HepG2 (cell line): ENCODE data around the gene ARHGAP15. TPM values are rescaled to one million over a fixed set of nuclear protein-coding genes. Genes with fewer than 3 reads are reported as not detected.

Experiments
- ATAC-seq: fragments of 200-7000 bp; cut with Tn5 transposase; 3 replicates; pipeline ENCODE4 v1.9.1; 2020; ENCODE audit warnings: mild to moderate bottlenecking, moderate library complexity
- BruUV-seq: library from RNA; stranded (reverse); fragments of 400-500 nt; replicated peaks from 2 replicates; lab custom pipeline; 2021; lab: Mats Ljungman, UMichigan
- CTCF ChIA-PET: fragments of 300-600 bp; formaldehyde crosslinking; extraction: SDS; loops from one replicate; lab custom pipeline; 2021; ENCODE audit warnings: low total read pairs, inconsistent platforms, low intra/inter-chr PET ratio; lab: Yijun Ruan, JAX
- POLR2A ChIA-PET: fragments of 350-600 bp; sonication (Branson Sonifier 250); formaldehyde crosslinking; loops from one replicate; lab custom pipeline; 2020; ENCODE audit warnings: antibody characterized with exemption, inconsistent platforms; lab: Yijun Ruan, JAX
- DNase-seq: peaks from one replicate; pipeline ENCODE4 v3.0.0-alpha.2; 2015; ENCODE audit warnings: low spot score
- FAIRE-seq: peaks from 3 replicates; lab custom pipeline; 2011; peaks lifted over from hg19 to GRCh38; lab: Jason Lieb, UNC
- H2AFZ ChIP-seq: one replicate; pipeline ENCODE4 v1.6.1; 2011; ENCODE audit warnings: low read length, inconsistent platforms
- H3K27ac ChIP-seq: fragments of 300-600 bp; 3 replicates; pipeline ENCODE4 v1.8.0; 2011; ENCODE audit warnings: mixed run types, mild to moderate bottlenecking, mixed read lengths, low read length, inconsistent platforms; ENCODE audit not compliant: insufficient read depth; ENCODE audit errors: extremely low read length
- H3K27me3 ChIP-seq, 2 experiments: fragments of 200-600 bp in 1 of 2; 2 replicates in 1 of 2; 3 replicates in 1 of 2; pipeline versions ENCODE4 v1.6.0 to v1.8.0; 2011; ENCODE audit warnings: low read length in 2 of 2, mild to moderate bottlenecking in 2 of 2, moderate library complexity in 2 of 2, inconsistent platforms in 1 of 2; ENCODE audit not compliant: insufficient read depth in 2 of 2, control insufficient read depth in 1 of 2
- H3K36me3 ChIP-seq, 2 experiments: fragments of 200-600 bp in 1 of 2; replicated peaks in 1 of 2; 2 replicates in 1 of 2; 3 replicates in 1 of 2; pipeline versions ENCODE4 v1.5.1 to v1.8.0; 2011; ENCODE audit warnings: low read length in 2 of 2, inconsistent platforms in 1 of 2; ENCODE audit not compliant: insufficient read depth in 2 of 2, control insufficient read depth in 1 of 2
- H3K4me1 ChIP-seq: 2 replicates; pipeline ENCODE4 v1.5.1; 2012; ENCODE audit warnings: low read length, inconsistent platforms; ENCODE audit not compliant: insufficient read depth
- H3K4me2 ChIP-seq: 2 replicates; pipeline ENCODE4 v1.6.0; 2011; ENCODE audit warnings: low read depth, low read length, inconsistent platforms
- H3K4me3 ChIP-seq, 3 experiments: fragments of 200-600 bp in 1 of 3; sonication (generic), shearing (Covaris generic) in 1 of 3; replicated peaks in 1 of 3; 2 replicates each; pipeline ENCODE4 v1.5.1; 2011 to 2016; ENCODE audit warnings: low read length in 3 of 3, inconsistent platforms in 2 of 3, low read depth in 2 of 3, mild to moderate bottlenecking in 2 of 3, control low read depth in 1 of 3, mixed read lengths in 1 of 3; ENCODE audit not compliant: insufficient read depth in 1 of 3
- H3K79me2 ChIP-seq: one replicate; pipeline ENCODE4 v1.6.1; 2011; ENCODE audit warnings: low read length, inconsistent platforms; ENCODE audit not compliant: insufficient read depth
- H3K9ac ChIP-seq: 2 replicates; pipeline ENCODE4 v1.6.0; 2011; ENCODE audit warnings: mild to moderate bottlenecking, low read depth, low read length, inconsistent platforms; ENCODE audit not compliant: insufficient read depth
- H3K9me3 ChIP-seq: 2 replicates; pipeline ENCODE4 v1.5.1; 2012; ENCODE audit warnings: mild to moderate bottlenecking, low read length
- H4K20me1 ChIP-seq: 2 replicates; pipeline ENCODE4 v1.6.0; 2011; ENCODE audit warnings: inconsistent platforms, mild to moderate bottlenecking, low read length, moderate library complexity; ENCODE audit not compliant: insufficient read depth
- KDM6A ChIP-seq: IDR thresholded peaks from 2 replicates; pipeline ENCODE4 v1.6.1; 2016; ENCODE audit warnings: low read depth
- PREB ChIP-seq: sonication (generic); formaldehyde crosslinking; IDR thresholded peaks from 2 replicates; pipeline ENCODE4 v1.4.0; 2020; ENCODE audit warnings: missing genetic modification reagents
- RFXAP ChIP-seq: sonication (generic); formaldehyde crosslinking; IDR thresholded peaks from 2 replicates; pipeline ENCODE4 v1.4.0; 2020; ENCODE audit warnings: missing genetic modification reagents, borderline replicate concordance
- SMARCE1 ChIP-seq: fragments of 450-650 bp; IDR thresholded peaks from 2 replicates; pipeline ENCODE4 v1.6.1; 2017; ENCODE audit warnings: borderline replicate concordance
- SMYD3 ChIP-seq: sonication (generic); formaldehyde crosslinking; IDR thresholded peaks from 2 replicates; pipeline ENCODE4 v1.8.1; 2023; ENCODE audit warnings: mild to moderate bottlenecking, missing genetic modification reagents
- TCF7L2 ChIP-seq: IDR thresholded peaks from 2 replicates; pipeline ENCODE4 v1.6.1; 2011; ENCODE audit warnings: mild to moderate bottlenecking, low read depth, low read length, moderate library complexity
- ZFYVE20 ChIP-seq: sonication (generic); formaldehyde crosslinking; IDR thresholded peaks from 2 replicates; pipeline ENCODE4 v1.8.0; 2023; ENCODE audit warnings: low read depth, mild to moderate bottlenecking, moderate library complexity, missing genetic modification reagents, borderline replicate concordance
- ZNF20 ChIP-seq: sonication (generic); formaldehyde crosslinking; IDR thresholded peaks from 2 replicates; pipeline ENCODE4 v1.4.0; 2020; ENCODE audit warnings: mild to moderate bottlenecking, moderate library complexity, missing genetic modification reagents
- ZNF207 ChIP-seq: fragments of 450-650 bp; IDR thresholded peaks from 2 replicates; pipeline ENCODE4 v1.6.1; 2016; ENCODE audit warnings: antibody characterized with exemption, borderline replicate concordance
- ZNF552 ChIP-seq: sonication (generic); formaldehyde crosslinking; IDR thresholded peaks from 2 replicates; pipeline ENCODE4 v1.9.0; 2022; ENCODE audit warnings: missing genetic modification reagents, mild to moderate bottlenecking, borderline replicate concordance
- ZNF883 ChIP-seq: sonication (generic); formaldehyde crosslinking; IDR thresholded peaks from 2 replicates; pipeline ENCODE4 v1.5.1; 2020; ENCODE audit warnings: mild to moderate bottlenecking, missing genetic modification reagents; ENCODE audit errors: not compliant biosample characterization
- WGBS: methylation state at CpG from one replicate; pipeline ENCODE4 v1.1.6; 2017; ENCODE audit warnings: low lambda C conversion rate; 5-methylcytosine and 5-hydroxymethylcytosine counted together
- in situ Hi-C: cut with HindIII; loops from 2 replicates; pipeline ENCODE4 v1.10.0; 2017; ENCODE audit warnings: low pct_unique_long_range_greater_than_20kb; ENCODE audit not compliant: extremely low pct_ligation_motif_present
- intact Hi-C: fragments of 100-400 bp; cut with micrococcal nuclease; formaldehyde crosslinking; loops from one replicate; pipeline ENCODE4 v1.10.0; 2022; ENCODE audit not compliant: unreplicated experiment
- polyA plus RNA-seq, 8 experiments: library from polyadenylated mRNA; depleted of rRNA in 3 of 8; stranded (reverse) in 7 of 8; unstranded in 1 of 8; fragments of >200 nt; fragmentation: Illumina TruSeq in 4 of 8; extraction: Trizol in 4 of 8; gene quantifications; 2 replicates each; pipeline versions ENCODE4 v1.2.1 to v1.2.3, GENCODE V29; 2011 to 2016; ENCODE audit warnings: low read depth in 4 of 8, missing spikeins in 1 of 8, mixed read lengths in 1 of 8; ENCODE audit not compliant: insufficient read depth in 1 of 8
- total RNA-seq, 5 experiments: library from RNA; depleted of rRNA; stranded (reverse); fragments of >200 nt; fragmentation: Illumina TruSeq; extraction: Trizol; gene quantifications; 2 replicates each; pipeline ENCODE4 v1.2.3, GENCODE V29; 2016; ENCODE audit warnings: low read depth in 1 of 5
- TF ChIP-seq, protein P1 (sequence below): sonication (generic); formaldehyde crosslinking; IDR thresholded peaks from 2 replicates; pipeline ENCODE4 v1.4.0; 2020; ENCODE audit warnings: mild to moderate bottlenecking, missing genetic modification reagents
- TF ChIP-seq, protein P2 (sequence below): sonication (generic); formaldehyde crosslinking; IDR thresholded peaks from 2 replicates; pipeline ENCODE4; 2020; ENCODE audit warnings: missing genetic modification reagents, mild to moderate bottlenecking, borderline replicate concordance

Gene ARHGAP15
- total and polyA plus RNA-seq, 2 of the 13 experiments (the other 11 are each of a cell fraction or from before 2014, with no cell fraction given): 0.04 TPM; not detected in 1

- Histone ChIP-seq H3K27ac (no peak overlapping the region), H3K9ac (no peak overlapping the region), H4K20me1 (no peaks in the 10 kb centered on the region), H2AFZ (no peak overlapping the region), H3K27me3 (no peaks in the 10 kb centered on the region), H3K4me3 (no peak overlapping the region), H3K9me3 (no peaks in the 10 kb centered on the region), H3K4me2 (no peak overlapping the region), H3K36me3 (no peaks in the 10 kb centered on the region), H3K79me2 (no peaks in the 10 kb centered on the region), H3K4me1 (no peaks in the 10 kb centered on the region)
- no TSS peak for BruUV-seq
- WGBS: under 1% methylated on average over 3 of the region's 3 CpGs
- TF ChIP-seq ZNF552 (no peak), ZFYVE20 (CRISPR knock-in tag) (no peak), KDM6A (CRISPR knock-in tag) (no peak), ZNF20 (CRISPR knock-in tag) (no peak), ZNF207 (no peak), RFXAP (CRISPR knock-in tag) (no peak), PREB (CRISPR knock-in tag) (no peak), SMARCE1 (no peak), ZNF883 (CRISPR knock-in tag) (no peak), SMYD3 (CRISPR knock-in tag) (no peak), TCF7L2 (no peak)
- TF ChIP-seq, protein P1, sequence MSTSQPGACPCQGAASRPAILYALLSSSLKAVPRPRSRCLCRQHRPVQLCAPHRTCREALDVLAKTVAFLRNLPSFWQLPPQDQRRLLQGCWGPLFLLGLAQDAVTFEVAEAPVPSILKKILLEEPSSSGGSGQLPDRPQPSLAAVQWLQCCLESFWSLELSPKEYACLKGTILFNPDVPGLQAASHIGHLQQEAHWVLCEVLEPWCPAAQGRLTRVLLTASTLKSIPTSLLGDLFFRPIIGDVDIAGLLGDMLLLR (CRISPR knock-in tag): no peak
- TF ChIP-seq, protein P2, sequence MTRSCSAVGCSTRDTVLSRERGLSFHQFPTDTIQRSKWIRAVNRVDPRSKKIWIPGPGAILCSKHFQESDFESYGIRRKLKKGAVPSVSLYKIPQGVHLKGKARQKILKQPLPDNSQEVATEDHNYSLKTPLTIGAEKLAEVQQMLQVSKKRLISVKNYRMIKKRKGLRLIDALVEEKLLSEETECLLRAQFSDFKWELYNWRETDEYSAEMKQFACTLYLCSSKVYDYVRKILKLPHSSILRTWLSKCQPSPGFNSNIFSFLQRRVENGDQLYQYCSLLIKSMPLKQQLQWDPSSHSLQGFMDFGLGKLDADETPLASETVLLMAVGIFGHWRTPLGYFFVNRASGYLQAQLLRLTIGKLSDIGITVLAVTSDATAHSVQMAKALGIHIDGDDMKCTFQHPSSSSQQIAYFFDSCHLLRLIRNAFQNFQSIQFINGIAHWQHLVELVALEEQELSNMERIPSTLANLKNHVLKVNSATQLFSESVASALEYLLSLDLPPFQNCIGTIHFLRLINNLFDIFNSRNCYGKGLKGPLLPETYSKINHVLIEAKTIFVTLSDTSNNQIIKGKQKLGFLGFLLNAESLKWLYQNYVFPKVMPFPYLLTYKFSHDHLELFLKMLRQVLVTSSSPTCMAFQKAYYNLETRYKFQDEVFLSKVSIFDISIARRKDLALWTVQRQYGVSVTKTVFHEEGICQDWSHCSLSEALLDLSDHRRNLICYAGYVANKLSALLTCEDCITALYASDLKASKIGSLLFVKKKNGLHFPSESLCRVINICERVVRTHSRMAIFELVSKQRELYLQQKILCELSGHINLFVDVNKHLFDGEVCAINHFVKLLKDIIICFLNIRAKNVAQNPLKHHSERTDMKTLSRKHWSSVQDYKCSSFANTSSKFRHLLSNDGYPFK (CRISPR knock-in tag): no peak
- ATAC-seq (no peak), DNase-seq (no peak), FAIRE-seq (no peak)
- in situ Hi-C loops: no loop called here
- intact Hi-C loops: no loop called here
- CTCF ChIA-PET: no interaction called here
- POLR2A ChIA-PET: no interaction called here
Observed at GRCh38 chr2:143473216-143473615, 344.0 kb downstream of the ARHGAP15 start.
